Muscle of back (tissue), 13 donors: ENCODE measurements around the gene TMBIM4. TPM values are rescaled to one million over a fixed set of nuclear protein-coding genes. Genes with fewer than 3 reads are reported as not detected.
"Not testable (repeated sequence)": the region's sequence is repeated elsewhere in the genome, so short reads cannot be mapped to it uniquely, and the experiment has no call there.

Experiments
- DNase-seq, 3 donors: peaks; one replicate each; pipeline versions ENCODE4 v3.0.0 to v3.0.0-alpha.2; 2013
- long read RNA-seq, 9 donors: transcript quantifications; one replicate each; lab custom pipeline, GENCODE V29; 2026
- polyA plus RNA-seq, 10 donors: library from polyadenylated mRNA; unstranded; fragments of 120-200 nt; gene quantifications; one replicate each; pipeline ENCODE4 v1.2.1, GENCODE V29; 2013; ENCODE audit not compliant: insufficient read length in 10 of 10

The TMBIM4 gene, protein sequence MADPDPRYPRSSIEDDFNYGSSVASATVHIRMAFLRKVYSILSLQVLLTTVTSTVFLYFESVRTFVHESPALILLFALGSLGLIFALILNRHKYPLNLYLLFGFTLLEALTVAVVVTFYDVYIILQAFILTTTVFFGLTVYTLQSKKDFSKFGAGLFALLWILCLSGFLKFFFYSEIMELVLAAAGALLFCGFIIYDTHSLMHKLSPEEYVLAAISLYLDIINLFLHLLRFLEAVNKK
- 100 to 1,000 TPM in 1 of 10 donors, 10 to 100 TPM in 9; 64.7 to 101 (median 82.4) TPM for polyA plus RNA-seq
- long read RNA-seq, donor 1, transcript TMBIM4-202 (7 exons, 2,952 nt): major isoform, 35 of 37 reads
- long read RNA-seq, donor 1, partial matches to known transcripts: 0 of 37 reads
- long read RNA-seq, donor 1, other reads (novel, unspliced or antisense): 0 of 37 reads
- long read RNA-seq, donor 2, transcript TMBIM4-202 (7 exons, 2,952 nt): major isoform, 58 of 64 reads
- long read RNA-seq, donor 2, partial matches to known transcripts: 0 of 64 reads
- long read RNA-seq, donor 2, other reads (novel, unspliced or antisense): 0 of 64 reads
- long read RNA-seq, donor 3: 0 reads
- long read RNA-seq, donor 4, transcript TMBIM4-202 (7 exons, 2,952 nt): major isoform, 34 of 36 reads
- long read RNA-seq, donor 4, partial matches to known transcripts: 0 of 36 reads
- long read RNA-seq, donor 4, other reads (novel, unspliced or antisense): 0 of 36 reads
- long read RNA-seq, donor 5, transcript TMBIM4-202 (7 exons, 2,952 nt): major isoform, 50 of 56 reads
- long read RNA-seq, donor 5, partial matches to known transcripts: 0 of 56 reads
- long read RNA-seq, donor 5, other reads (novel, unspliced or antisense): 0 of 56 reads
- long read RNA-seq, donor 6, transcript TMBIM4-202 (7 exons, 2,952 nt): major isoform, 54 of 61 reads
- long read RNA-seq, donor 6, partial matches to known transcripts: 0 of 61 reads
- long read RNA-seq, donor 6, other reads (novel, unspliced or antisense): 0 of 61 reads
- long read RNA-seq, donor 7, transcript TMBIM4-202 (7 exons, 2,952 nt): major isoform, 20 of 23 reads
- long read RNA-seq, donor 7, partial matches to known transcripts: 0 of 23 reads
- long read RNA-seq, donor 7, other reads (novel, unspliced or antisense): 0 of 23 reads
- long read RNA-seq, donor 8, transcript TMBIM4-202 (7 exons, 2,952 nt): major isoform, 40 of 43 reads
- long read RNA-seq, donor 8, partial matches to known transcripts: 0 of 43 reads
- long read RNA-seq, donor 8, other reads (novel, unspliced or antisense): 0 of 43 reads
- long read RNA-seq, donor 9, transcript TMBIM4-202 (7 exons, 2,952 nt): major isoform, 7 of 8 reads
- long read RNA-seq, donor 9, partial matches to known transcripts: 0 of 8 reads
- long read RNA-seq, donor 9, other reads (novel, unspliced or antisense): 0 of 8 reads

DNA sequence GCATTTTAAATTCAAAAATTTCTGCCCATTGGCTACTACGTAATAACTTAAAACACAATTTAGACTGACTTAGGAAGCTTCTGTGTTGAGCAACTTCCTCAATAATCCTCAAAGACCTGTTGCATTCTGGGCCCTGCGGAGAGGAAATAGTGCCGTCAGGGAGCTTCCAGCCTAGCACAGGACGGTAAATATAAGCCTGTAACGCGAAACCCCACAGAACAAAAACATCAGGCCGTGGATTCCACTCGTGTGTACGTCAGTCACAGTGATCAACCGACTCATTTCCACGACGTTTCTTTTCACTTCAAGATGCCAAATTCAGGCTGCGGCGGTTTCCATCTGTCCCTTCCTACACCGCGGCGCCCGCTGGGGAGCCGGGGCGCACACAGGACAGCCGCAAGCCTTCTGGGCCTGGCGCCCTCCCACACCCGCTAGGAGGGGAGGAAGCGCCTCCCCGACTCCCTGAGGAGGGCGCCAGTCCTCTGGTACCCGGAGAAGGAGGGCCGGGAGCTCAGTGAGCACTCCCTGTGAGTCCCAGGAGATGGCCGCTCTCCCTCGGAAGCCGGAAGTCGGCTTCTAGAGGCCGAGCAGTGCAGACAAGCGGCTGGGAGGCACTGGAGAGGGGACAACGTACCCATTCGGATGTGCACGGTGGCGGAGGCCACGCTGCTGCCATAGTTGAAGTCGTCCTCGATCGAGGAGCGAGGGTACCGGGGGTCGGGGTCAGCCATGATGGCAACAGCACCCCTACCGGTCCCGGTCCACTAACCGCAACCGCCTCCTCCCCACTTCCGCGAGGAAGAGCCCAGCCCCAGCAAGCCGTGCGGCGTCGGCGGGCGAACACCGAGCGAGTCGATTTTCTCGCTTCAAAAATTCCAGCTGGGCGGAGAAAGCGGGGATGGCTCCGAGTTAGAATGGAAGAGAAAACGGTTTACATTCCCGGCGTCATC, at the start of gene TMBIM4:
TMBIM4 (minus strand) TSS at position 776 of the 950 bp plus-strand sequence; CDS start at position 731, 45 bp downstream.
- peak; percentile 91 to 98 (median 91) for DNase-seq

DNA sequence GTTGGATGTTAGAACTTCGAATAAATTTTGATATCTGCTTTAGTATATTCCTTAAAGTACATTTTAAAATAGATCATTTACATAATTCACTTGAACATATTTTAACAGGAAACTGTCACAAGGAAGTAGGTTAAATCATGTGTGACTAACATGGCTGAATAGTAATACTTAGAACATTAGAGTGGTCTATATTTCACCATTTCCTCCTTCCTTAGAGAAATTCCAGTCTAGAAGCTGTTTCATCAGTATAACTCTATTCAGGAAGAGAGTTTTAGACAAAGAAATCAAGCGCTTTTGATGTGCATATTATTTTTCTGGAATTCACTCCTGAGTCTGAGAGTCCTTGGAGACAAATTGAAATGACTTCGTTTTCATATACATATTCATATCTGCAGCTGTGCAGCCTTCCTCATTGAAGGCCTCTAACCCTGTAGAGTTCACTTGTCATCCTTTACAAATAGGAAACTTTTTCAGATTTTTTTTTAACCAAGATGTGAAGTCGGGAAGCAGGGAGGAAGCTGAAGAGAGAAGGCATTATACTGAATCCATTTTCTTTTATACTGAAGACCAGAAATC, 47.6 kb upstream of the TMBIM4 start:
- no peak for DNase-seq

DNA sequence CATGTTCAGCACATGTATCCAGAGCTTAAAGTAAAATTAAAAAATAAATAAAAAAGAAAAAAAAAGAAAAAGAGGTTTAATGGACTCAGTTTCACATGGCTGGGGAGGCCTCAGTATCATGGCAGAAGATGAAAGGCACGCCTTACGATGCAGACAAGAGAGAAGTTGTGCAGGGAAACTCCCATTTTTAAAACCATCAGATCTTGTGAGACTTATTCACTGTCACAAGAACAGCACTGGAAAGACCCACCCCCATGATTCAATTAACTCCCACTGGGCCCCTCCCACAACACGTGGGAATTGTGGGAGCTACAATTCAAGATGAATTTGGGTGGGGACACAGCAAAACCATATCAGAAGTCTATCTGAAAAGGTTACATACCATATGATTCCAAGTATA, 43.2 kb upstream of the TMBIM4 start:
- not testable (repeated sequence) for DNase-seq

DNA sequence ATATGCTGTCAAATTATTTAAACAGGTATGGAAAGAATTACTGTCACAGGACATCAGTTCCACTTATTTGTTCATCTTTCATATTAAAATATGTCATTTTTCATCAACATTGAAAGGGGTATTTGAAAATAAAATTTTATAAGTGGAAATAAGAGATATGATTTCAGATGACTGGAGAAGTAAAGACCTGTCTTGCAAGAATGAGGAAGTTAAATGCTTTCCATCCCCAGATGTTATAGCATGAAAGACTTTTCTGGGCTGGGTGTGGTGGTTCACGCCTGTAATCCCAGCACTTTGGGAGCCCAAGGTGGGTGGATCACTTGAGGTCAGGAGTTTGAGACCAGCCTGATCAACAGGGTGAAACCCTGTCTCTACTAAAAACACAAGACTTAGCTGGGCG, 41.8 kb upstream of the TMBIM4 start:
- DNase-seq: not testable (repeated sequence)

DNA sequence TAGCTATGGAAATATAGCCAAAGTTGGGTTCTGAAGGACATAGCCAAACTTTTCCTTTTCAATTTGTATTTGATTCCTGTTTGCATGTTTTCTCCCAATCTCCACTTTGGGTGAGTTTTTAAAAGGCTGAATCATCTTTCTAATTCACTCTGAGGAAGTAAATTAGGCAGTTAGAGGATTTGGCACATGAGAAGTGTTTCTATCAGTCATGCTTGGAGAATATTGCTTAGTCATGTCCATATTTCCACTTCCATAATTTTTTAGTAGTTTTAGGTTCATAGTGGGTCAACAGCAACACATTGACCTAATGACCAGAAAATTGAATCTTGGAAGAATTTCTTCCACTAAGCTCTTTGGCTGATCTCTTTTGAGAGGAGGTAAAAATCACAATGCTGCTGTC, 41.0 kb upstream of the TMBIM4 start:
- DNase-seq: no peak

DNA sequence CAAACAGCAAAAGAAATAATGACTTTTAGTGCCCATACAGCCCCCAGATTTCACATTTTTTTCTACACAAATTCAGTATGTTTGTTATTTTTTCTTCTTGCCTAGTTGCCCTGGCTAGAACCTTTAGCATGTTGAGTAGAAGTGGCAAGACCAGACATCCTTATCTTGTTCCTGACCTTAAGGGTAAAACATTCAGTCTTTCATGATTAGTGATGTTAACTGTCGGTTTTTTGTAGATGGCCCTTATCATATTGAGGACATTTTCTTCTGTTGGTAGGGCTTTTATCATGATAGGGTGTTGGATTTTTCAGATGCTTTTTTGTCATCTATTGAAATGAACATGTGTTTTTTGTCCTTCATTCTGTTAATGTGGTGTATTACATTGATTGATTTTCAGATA, 36.3 kb upstream of the TMBIM4 start:
- DNase-seq: no peak

DNA sequence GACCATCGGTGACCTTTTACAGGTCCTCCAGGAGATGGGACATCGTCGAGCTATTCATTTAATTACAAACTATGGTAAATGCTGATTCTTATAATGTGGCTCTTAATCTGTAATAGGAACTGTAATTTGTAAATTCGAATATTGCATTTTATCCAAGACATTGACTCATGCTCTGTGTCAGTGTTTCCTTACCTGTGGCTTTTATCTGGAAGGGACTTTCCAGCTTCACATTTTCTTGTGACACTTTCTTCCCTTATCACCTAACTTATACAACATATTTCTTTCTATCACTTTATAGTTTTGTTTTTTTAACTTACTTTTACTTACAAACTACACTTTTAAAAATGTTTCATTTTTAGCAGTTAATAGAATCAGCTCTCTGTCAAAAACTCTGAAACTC, 34.0 kb upstream of the TMBIM4 start:
- DNase-seq: no peak

DNA sequence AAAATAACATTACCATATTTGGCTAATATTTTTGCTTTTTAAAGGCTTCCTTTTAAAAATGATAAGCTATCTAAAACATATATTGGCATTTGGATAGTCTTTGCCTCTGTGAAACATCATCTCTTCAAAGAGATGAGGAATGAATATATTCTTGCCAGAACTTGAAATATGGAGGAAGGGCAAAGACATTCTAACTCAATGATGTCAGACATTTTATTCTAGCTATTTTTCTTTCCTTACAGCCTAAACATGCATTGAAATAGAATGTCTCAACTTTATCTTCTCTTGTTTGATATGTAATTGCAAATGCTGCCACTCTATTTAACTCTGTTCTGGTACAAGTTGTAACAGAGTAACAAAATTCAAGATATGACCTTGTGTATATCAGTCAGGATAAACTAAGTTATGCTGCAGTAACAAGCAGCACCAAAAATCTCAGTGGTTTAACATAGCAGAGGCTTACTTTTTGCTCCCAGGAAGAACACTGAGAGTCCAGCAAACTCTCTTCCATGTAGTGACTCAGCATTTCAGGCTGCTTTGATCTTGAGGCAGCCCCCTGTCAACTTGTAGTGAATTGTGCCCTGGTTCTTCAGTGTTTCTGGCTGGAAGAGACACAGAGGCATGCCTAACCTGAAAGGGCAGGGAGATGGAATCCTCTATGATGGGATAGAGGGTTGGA, 30.2 kb upstream of the TMBIM4 start:
- DNase-seq: no peak

DNA sequence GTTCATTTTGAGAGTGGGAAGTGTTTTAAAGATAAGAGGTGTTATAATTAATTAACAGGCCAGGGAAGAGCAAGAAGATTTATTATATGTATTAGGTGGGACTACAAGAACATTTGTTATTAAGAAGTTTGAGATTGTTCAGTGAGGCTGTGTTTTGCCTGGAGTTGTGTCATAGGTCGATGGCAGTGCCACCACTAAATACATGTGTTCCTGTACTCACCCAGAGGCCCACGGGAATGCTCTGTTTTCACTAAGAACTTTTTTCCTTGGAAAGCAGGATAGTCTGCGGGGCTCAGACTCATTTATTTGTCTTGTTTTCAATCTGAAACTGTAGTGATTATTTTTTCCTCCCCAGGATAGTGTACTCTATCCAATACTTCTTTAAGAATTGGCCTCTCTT, 29.3 kb upstream of the TMBIM4 start:
- DNase-seq: no peak

DNA sequence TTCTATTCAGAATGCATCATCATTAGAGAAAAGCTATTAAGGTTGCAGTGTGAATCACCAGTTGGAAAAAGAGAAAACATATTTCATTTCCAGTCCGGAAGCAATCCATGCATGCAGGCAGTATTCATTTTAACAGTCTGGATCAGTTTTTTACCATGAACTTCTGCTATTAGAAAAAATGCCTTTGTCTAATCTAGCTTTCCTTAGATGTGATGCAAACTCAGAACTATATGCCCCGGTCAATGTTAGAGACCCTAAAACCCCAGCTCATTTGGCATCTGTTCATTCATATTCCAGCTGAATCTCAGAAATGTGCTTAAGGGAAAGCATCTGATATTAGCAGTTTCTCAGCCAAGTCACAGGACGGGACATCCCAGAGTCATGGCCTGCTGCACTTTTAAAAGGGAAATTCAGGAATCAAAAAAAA, 27.7 kb upstream of the TMBIM4 start:
- peak in 2 of 3 donors; percentile 38 to 59 for DNase-seq

DNA sequence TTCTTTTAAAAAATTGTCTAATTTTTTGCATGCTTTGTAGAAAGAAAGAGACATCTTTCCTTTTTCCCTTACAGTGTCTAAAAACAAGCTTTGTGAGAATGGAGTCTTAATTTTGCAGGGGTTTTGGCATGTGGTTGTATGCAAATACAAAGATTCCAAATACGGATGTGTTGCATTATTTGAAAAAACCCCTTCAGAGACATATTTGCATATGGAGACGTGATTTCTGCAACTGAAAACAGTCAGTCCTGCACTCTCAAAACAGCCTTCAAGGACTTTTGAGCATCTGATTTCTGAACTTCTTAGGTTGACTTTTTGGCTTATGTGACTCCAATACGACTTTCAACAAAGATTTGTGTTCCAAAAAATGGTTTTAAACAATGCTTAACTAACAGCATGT, 27.0 kb upstream of the TMBIM4 start:
- DNase-seq: no peak

DNA sequence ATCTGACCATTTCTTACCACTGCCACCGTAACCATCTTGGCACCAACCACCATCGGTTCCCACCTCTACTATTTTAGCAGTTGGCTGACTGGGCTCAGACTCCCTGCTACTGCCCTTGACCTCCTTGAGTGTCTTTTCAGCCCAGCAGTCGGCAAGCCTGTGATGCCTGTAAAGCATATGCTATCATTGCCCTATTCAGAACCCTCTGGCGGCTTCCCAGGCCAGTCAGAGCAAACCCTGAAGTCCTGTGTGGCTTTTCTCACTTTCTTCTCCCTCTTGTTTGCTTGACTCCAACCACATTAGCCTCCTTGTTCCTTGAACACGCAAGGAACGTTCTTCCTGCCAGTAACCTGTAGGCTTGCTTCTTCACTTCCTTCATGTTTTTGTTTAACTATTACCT, 25.4 kb upstream of the TMBIM4 start:
- no peak for DNase-seq

DNA sequence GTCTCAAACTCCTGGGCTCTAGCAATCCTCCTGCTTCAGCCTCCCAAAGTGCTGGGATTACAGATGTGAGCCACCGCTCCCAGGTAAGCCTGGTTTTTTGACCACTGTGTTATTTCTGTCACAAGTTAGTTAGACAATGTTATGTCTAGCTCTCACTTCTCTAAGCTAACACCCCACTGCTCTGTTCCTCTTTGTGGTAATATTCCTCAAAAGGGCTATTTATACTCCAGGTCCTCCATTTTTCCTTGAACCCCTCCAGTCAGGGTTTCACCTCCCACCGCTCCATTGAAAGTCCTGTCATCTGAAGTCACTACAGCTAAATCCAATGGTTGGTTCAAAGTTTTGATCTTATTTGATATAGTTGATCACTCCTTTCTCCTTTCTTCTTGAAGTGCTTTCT, 24.3 kb upstream of the TMBIM4 start:
- no peak for DNase-seq

DNA sequence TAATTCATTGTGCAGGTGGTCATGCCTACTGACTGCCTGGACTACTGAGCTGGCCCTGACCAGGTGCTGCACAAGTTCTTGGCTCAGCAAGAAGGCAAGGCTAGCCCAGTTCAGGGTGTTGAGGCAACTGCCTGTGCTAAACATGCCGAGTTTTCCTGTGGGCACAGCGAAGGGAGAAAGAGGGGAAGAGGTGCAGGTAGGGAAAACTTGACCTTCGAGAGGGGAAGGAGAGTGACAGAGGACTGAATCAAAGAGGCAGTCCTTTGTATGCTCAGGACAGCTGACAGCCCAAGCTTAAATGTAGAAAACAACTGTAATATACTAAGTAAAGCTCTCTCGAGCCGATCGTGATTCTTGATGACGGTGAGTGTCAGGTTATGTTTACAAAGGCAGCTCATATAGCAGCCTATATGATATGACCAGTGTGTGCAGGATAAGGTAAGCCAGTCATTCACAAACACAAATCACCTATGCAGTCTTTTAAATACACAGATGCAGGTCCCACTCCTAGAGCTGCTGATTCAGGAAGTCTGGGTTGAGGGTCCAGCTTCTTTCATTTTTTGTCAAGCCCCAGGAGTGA, 21.8 kb upstream of the TMBIM4 start:
- DNase-seq: no peak

DNA sequence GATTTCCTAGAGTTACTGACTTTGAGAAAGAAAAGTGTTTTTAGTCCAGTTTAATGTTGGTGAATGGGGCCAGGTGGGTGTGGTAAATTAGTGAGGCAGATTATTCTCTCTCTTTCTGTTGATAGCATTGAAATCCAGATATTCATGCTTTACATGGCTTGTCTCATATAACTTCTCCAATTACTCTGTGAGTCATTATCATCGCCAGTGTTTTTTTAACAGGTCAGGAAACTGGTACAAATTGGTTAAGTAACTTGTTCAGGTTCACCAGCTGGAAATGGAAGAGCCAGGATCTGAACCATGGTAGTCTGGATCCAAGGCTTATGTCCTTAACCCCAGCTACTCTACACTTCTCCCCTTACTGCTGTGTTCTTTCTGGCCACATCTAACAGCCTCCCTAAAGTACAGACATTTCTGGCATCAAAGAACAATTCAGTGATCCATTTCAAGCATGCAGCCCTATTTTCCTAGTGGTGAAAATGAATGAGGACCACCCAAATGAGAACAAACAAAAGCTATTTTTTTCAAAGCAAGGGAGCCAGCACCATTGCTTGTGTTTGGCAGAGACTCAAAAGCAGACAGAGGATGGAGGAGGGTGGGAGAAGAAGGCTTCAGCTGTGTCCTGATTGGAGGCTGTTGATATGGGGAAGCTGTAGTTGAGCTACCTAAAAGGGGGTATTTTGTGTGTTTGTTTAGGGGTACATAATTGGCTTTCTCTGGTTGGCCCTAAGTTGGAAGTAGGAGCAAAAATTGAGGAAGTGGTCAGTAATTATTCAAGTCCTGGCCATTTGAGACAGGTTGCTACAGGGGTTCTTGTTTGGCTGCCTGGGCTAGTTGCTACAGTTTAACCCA, 20.9 kb upstream of the TMBIM4 start:
- DNase-seq: peak in 1 of 3 donors; percentile 36

DNA sequence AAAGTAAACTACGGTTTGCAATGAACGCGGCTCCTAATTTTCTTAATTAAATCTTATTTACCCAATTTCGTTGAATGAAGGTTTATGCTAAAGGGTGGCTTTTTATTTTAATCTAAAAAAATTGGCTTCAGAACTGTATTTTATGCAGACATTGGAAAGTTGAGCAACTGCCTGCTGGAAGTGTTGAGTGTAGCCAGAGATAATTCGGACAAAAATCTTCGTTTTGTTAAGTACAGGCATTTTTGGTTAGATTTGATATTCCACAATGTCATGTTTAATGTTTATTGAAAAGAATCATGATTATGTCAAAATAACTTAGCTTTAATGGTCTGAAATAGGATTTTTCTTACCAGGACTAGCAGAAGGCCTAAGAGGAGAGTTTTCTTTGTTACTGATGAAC, 20.1 kb upstream of the TMBIM4 start:
- peak in 1 of 3 donors; percentile 56 for DNase-seq

DNA sequence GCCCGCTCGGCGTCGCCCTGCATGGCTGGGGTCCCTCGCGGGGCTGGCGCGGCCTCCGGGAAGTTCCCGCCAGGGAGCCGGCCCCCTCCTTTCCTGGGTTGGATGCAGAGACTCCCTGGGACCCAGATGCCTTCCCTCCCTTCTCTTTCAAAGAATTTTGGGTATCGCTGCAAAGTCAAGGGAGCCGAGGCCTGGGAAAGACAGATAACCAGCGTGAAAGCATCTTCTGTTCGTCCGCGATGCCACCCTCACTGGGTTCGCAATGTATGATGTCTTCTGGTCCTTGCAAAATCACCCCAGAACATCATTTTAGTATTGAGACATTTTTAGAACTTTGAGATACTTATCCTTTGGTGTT, 19.7 kb upstream of the TMBIM4 start:
- peak in 1 of 3 donors; percentile 76 for DNase-seq
